DOHH2 (cell line): ENCODE results near the gene TBPL1.

ENCODE experiments used
- CTCF ChIP-seq: fragments of 200-600 bp; sonication (generic); IDR thresholded peaks from one replicate; pipeline ENCODE4 v1.5.1; 2014; ENCODE audit warnings: antibody characterized with exemption, mild to moderate bottlenecking, low read depth, low read length; ENCODE audit not compliant: poor library complexity, severe bottlenecking
- EZH2phosphoT487 ChIP-seq: fragments of 200-600 bp; sonication (generic); IDR thresholded peaks from 2 replicates; pipeline ENCODE4 v1.6.1; 2017; ENCODE audit warnings: borderline replicate concordance, mild to moderate bottlenecking, antibody characterized with exemption, low read length, moderate library complexity, mixed read lengths

- no peak for TF ChIP-seq CTCF
- no peak for TF ChIP-seq EZH2phosphoT487
These were observed 801 bp downstream of the TBPL1 start for GRCh38 chr6:133953634-133954415.
